Endodermal cell (in vitro differentiated cells): ENCODE data around the gene UBE2D1. TPM values are rescaled to one million over a fixed set of nuclear protein-coding genes. Genes with fewer than 3 reads are reported as not detected.

ENCODE experiments used
- DNase-seq: peaks from one replicate; pipeline ENCODE4 v3.0.0-alpha.2; 2017
- H3K27ac ChIP-seq: 2 replicates; pipeline ENCODE4 v1.5.1; 2013; ENCODE audit warnings: mild to moderate bottlenecking, low read depth, low read length, moderate library complexity
- H3K27me3 ChIP-seq: 2 replicates; pipeline ENCODE4 v1.6.1; 2013; ENCODE audit warnings: mild to moderate bottlenecking, low read length, moderate library complexity; ENCODE audit not compliant: insufficient read depth, control insufficient read depth, poor library complexity, severe bottlenecking
- H3K36me3 ChIP-seq: 2 replicates; pipeline ENCODE4 v1.7.0; 2013; ENCODE audit warnings: mild to moderate bottlenecking, low read length, moderate library complexity; ENCODE audit not compliant: control insufficient read depth, insufficient read depth
- H3K4me1 ChIP-seq: one replicate; pipeline ENCODE4 v1.7.0; 2013; ENCODE audit warnings: low read length; ENCODE audit not compliant: control insufficient read depth, insufficient read depth
- H3K4me3 ChIP-seq: 2 replicates; pipeline ENCODE4 v1.5.1; 2013; ENCODE audit warnings: mild to moderate bottlenecking, low read length, moderate library complexity
- H3K9ac ChIP-seq: 2 replicates; pipeline ENCODE4 v1.6.1; 2013; ENCODE audit warnings: mild to moderate bottlenecking, low read length, moderate library complexity; ENCODE audit not compliant: poor library complexity, severe bottlenecking; ENCODE audit errors: extremely low read depth
- H3K9me3 ChIP-seq: 2 replicates; pipeline ENCODE4 v1.6.1; 2013; ENCODE audit warnings: mild to moderate bottlenecking, low read length, moderate library complexity; ENCODE audit not compliant: control insufficient read depth
- H3K27ac Mint-ChIP-seq: 2 replicates; pipeline ENCODE4 v1.8.0; 2020; ENCODE audit warnings: mixed read lengths
- H3K27me3 Mint-ChIP-seq: 2 replicates; pipeline ENCODE4 v1.8.0; 2021; ENCODE audit warnings: mild to moderate bottlenecking, mixed read lengths; ENCODE audit not compliant: insufficient read depth
- H3K36me3 Mint-ChIP-seq: 2 replicates; pipeline ENCODE4 v1.8.0; 2020; ENCODE audit warnings: low read depth, mixed read lengths
- H3K4me1 Mint-ChIP-seq: 2 replicates; pipeline ENCODE4 v1.8.0; 2020; ENCODE audit warnings: mixed read lengths
- H3K4me3 Mint-ChIP-seq: 2 replicates; pipeline ENCODE4 v1.8.0; 2020; ENCODE audit warnings: mild to moderate bottlenecking, moderate library complexity, mixed read lengths
- H3K9me3 Mint-ChIP-seq: 2 replicates; pipeline ENCODE4 v1.8.0; 2020; ENCODE audit warnings: mild to moderate bottlenecking, mixed read lengths
- WGBS, 2 experiments: methylation state at CpG; one replicate each; pipeline versions ENCODE4 v1.1.5 to v1.1.7; 2013; ENCODE audit warnings: missing lambda C conversion rate in 2 of 2, mixed read lengths in 1 of 2; ENCODE audit not compliant: insufficient coverage in 1 of 2, insufficient read length in 1 of 2; 5-methylcytosine and 5-hydroxymethylcytosine counted together
- total RNA-seq, 2 donors: library from RNA; stranded (reverse); fragmentation: NEBNext Ultra II Directional in 1 of 2; extraction: Animal tissue kit (Norgen Biotek cat#: 25700) in 1 of 2; gene quantifications; 2 replicates in 1 of 2; 3 replicates in 1 of 2; pipeline ENCODE4 v1.2.1, GENCODE V29; 2021
- TF ChIP-seq, protein P1 (sequence below): fragments of 200-600 bp; sonication (generic); conservative IDR thresholded peaks from 2 replicates; pipeline ENCODE4 v1.5.0; 2021; ENCODE audit warnings: antibody characterized with exemption, mild to moderate bottlenecking

UBE2D1 gene
- total RNA-seq, 2 donors from 2014 or later: 28.9 to 33.0 TPM

DNA sequence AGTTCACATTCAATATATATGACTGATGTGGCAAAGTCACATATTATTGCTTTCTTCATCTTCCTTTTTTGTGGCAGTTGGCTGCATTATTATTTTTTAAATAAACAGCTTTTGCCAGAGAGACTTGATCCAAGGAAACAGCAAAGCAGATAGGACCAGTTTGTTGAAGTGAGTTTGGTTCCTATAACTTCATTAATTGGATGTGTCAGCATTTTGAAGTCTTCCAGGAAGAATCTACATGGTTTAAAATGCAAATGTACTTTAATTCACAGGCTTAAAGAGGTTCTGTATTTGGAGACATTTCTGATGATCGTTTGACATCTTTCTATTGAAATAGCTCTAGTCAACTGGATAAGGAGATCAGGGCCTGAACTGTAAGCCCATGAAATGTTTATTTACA lies 13.2 kb downstream of the UBE2D1 start:
- no peaks in the 10 kb centered on the region for H3K9me3 ChIP-seq
- H3K9ac ChIP-seq: no peak overlapping the region
- Mint-ChIP-seq H3K36me3 (peaks cover 11% of the 10 kb centered on the region), H3K4me1 (peaks cover 23% of the 10 kb centered on the region), H3K9me3 (no peaks in the 10 kb centered on the region), H3K27me3 (no peaks in the 10 kb centered on the region), H3K27ac (peak overlapping the region; percentile 54), H3K4me3 (no peak overlapping the region)
- H3K4me3 ChIP-seq: no peak overlapping the region
- no peaks in the 10 kb centered on the region for H3K36me3 ChIP-seq
- H3K27me3 ChIP-seq: no peaks in the 10 kb centered on the region
- H3K27ac ChIP-seq: no peak overlapping the region
- no peaks in the 10 kb centered on the region for H3K4me1 ChIP-seq
- no peak for DNase-seq
- TF ChIP-seq, protein P1, sequence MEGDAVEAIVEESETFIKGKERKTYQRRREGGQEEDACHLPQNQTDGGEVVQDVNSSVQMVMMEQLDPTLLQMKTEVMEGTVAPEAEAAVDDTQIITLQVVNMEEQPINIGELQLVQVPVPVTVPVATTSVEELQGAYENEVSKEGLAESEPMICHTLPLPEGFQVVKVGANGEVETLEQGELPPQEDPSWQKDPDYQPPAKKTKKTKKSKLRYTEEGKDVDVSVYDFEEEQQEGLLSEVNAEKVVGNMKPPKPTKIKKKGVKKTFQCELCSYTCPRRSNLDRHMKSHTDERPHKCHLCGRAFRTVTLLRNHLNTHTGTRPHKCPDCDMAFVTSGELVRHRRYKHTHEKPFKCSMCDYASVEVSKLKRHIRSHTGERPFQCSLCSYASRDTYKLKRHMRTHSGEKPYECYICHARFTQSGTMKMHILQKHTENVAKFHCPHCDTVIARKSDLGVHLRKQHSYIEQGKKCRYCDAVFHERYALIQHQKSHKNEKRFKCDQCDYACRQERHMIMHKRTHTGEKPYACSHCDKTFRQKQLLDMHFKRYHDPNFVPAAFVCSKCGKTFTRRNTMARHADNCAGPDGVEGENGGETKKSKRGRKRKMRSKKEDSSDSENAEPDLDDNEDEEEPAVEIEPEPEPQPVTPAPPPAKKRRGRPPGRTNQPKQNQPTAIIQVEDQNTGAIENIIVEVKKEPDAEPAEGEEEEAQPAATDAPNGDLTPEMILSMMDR: no peak
- 89 to 100% methylated on average over 1 of the region's 1 CpG for whole genome bisulfite sequencing, 2 experiments

DNA sequence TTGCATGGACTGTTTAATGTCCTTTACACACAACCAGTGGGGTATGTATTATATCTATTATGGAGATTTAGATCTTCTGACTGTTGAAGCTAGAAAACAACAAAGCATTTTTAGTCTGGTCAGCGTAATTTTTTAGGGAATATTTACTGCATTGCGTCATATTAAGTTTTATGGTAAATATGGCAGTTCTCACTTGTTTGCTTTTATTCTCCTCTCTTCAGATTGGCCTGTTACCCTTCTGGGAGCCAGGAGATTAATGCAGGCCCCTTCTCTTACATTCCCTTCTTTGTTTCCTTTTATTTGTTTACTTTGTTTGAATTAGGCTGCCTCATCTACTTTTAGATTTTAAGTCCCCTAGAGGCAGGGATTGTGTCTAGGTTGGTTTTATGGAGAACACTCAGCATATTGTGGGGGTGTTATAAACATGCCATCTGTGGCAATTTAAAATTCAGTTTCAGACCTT lies 13.8 kb downstream of the UBE2D1 start:
- Histone ChIP-seq H3K4me1 (no peaks in the 10 kb centered on the region), H3K9ac (no peak overlapping the region), H3K27me3 (no peaks in the 10 kb centered on the region), H3K27ac (no peak overlapping the region), H3K9me3 (no peaks in the 10 kb centered on the region), H3K36me3 (no peaks in the 10 kb centered on the region), H3K4me3 (no peak overlapping the region)
- Mint-ChIP-seq H3K27ac (peak overlapping the region; percentile 54), H3K27me3 (no peaks in the 10 kb centered on the region), H3K36me3 (peaks cover 11% of the 10 kb centered on the region), H3K9me3 (no peaks in the 10 kb centered on the region), H3K4me3 (no peak overlapping the region), H3K4me1 (peaks cover 25% of the 10 kb centered on the region)
- no peak for DNase-seq
- TF ChIP-seq, protein P1: peak; percentile 22
- WGBS, 2 experiments: 95% methylated on average over 2 of the region's 2 CpGs; no CpG with 5 or more reads in 1 of the 2 experiments

DNA sequence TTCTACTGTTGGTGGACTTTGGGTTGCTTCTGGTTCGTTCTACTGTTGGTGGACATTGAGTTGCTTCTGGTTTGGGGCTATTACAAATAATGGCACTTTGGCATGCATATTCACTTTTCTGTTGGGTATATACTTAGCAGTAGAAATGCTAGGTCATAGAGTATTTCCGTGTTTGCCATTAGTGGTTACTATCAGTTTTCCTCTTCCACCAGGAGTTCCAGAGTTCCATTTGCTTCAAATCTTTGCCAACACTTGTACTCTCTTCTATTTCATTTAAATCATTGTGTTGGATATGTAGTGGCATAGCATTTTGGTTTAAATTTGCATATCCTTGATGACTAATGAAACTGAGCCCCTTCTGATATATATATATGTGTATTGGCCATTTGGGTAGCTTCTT lies 15.2 kb downstream of the UBE2D1 start:
- Mint-ChIP-seq H3K27me3 (no peaks in the 10 kb centered on the region), H3K27ac (no peak overlapping the region), H3K4me3 (no peak overlapping the region), H3K9me3 (no peaks in the 10 kb centered on the region), H3K4me1 (peaks cover 20% of the 10 kb centered on the region), H3K36me3 (peaks cover 11% of the 10 kb centered on the region)
- Histone ChIP-seq H3K27me3 (no peaks in the 10 kb centered on the region), H3K4me3 (no peak overlapping the region), H3K9ac (no peak overlapping the region), H3K27ac (no peak overlapping the region), H3K36me3 (no peaks in the 10 kb centered on the region), H3K4me1 (no peaks in the 10 kb centered on the region), H3K9me3 (no peaks in the 10 kb centered on the region)
- 91 to 100% methylated on average over 1 to 2 of the region's 2 CpGs for WGBS, 2 experiments
- no peak for DNase-seq
- TF ChIP-seq, protein P1: no peak
